Neural cell (in vitro differentiated cells): ENCODE data around the gene CHP1. TPM values are rescaled to one million over a fixed set of nuclear protein-coding genes. Genes with fewer than 3 reads are reported as not detected.
A peak's percentile ranks its signal among the peaks of the same experiment; 100 is the strongest.

Experiments used
- H2AFZ ChIP-seq: fragments of 200-600, 300-800 bp; sonication (generic), shearing (Covaris generic); 2 replicates; pipeline ENCODE4 v1.6.0; 2014; ENCODE audit warnings: low read depth, mild to moderate bottlenecking, antibody characterized with exemption, low read length, moderate library complexity
- H3F3A ChIP-seq: fragments of 200-600 bp; shearing (Covaris generic); 2 replicates; pipeline ENCODE4 v1.6.1; 2016; ENCODE audit warnings: mild to moderate bottlenecking, moderate library complexity, mixed read lengths, antibody characterized with exemption, low read length; ENCODE audit not compliant: insufficient read depth, poor library complexity, severe bottlenecking
- H3K27ac ChIP-seq: fragments of 200-600, 300-800 bp; sonication (generic), shearing (Covaris generic); 2 replicates; pipeline ENCODE4 v1.5.1; 2014; ENCODE audit warnings: mild to moderate bottlenecking, low read length, moderate library complexity
- H3K27me3 ChIP-seq: fragments of 300-800, 200-600 bp; sonication (generic), shearing (Covaris generic); 2 replicates; pipeline ENCODE4 v1.6.0; 2014; ENCODE audit warnings: mild to moderate bottlenecking, low read depth, low read length, moderate library complexity; ENCODE audit not compliant: insufficient read depth
- H3K36me3 ChIP-seq: fragments of 300-800, 200-600 bp; sonication (generic), shearing (Covaris generic); 2 replicates; pipeline ENCODE4 v1.5.1; 2014; ENCODE audit warnings: mild to moderate bottlenecking, antibody characterized with exemption, low read length, moderate library complexity; ENCODE audit not compliant: insufficient read depth
- H3K4me2 ChIP-seq: fragments of 300-800, 200-600 bp; sonication (generic), shearing (Covaris generic); 2 replicates; pipeline ENCODE4 v1.6.0; 2014; ENCODE audit warnings: mild to moderate bottlenecking, low read length
- H3K4me3 ChIP-seq: fragments of 300-800, 200-600 bp; sonication (generic), shearing (Covaris generic); 2 replicates; pipeline ENCODE4 v1.5.1; 2014; ENCODE audit warnings: mild to moderate bottlenecking, low read length, moderate library complexity
- H3K79me2 ChIP-seq: fragments of 200-600 bp; shearing (Covaris generic); replicated peaks from 2 replicates; pipeline ENCODE4 v1.6.0; 2014; ENCODE audit warnings: mild to moderate bottlenecking, low read length, moderate library complexity; ENCODE audit not compliant: insufficient read depth
- H3K9ac ChIP-seq: fragments of 300-800, 200-600 bp; sonication (generic), shearing (Covaris generic); 2 replicates; pipeline ENCODE4 v1.6.1; 2016; ENCODE audit warnings: mild to moderate bottlenecking, low read length, mixed read lengths
- H3K9me2 ChIP-seq: fragments of 200-600 bp; shearing (Covaris generic); 2 replicates; pipeline ENCODE4 v1.6.1; 2016; ENCODE audit warnings: mild to moderate bottlenecking, low read length, mixed read lengths; ENCODE audit not compliant: insufficient read depth
- H3K9me3 ChIP-seq: fragments of 200-600, 300-800 bp; sonication (generic), shearing (Covaris generic); 2 replicates; pipeline ENCODE4 v1.6.1; 2016; ENCODE audit warnings: mild to moderate bottlenecking, mixed run types, low read length, moderate library complexity, mixed read lengths
- H4K20me1 ChIP-seq: fragments of 200-600 bp; shearing (Covaris generic); 2 replicates; pipeline ENCODE4 v1.6.1; 2016; ENCODE audit warnings: mild to moderate bottlenecking, mixed run types; ENCODE audit not compliant: insufficient read depth
- EP300 ChIP-seq: fragments of 450-650 bp; conservative IDR thresholded peaks from 2 replicates; pipeline ENCODE4 v1.6.1; 2014; ENCODE audit warnings: antibody characterized with exemption, mild to moderate bottlenecking, moderate library complexity; ENCODE audit not compliant: poor library complexity, severe bottlenecking
- EZH2 ChIP-seq: fragments of 200-600, 300-800 bp; shearing (Covaris generic), sonication (generic); IDR thresholded peaks from 2 replicates; pipeline ENCODE4 v1.6.1; 2014; ENCODE audit warnings: antibody characterized with exemption, low read length, borderline replicate concordance, mild to moderate bottlenecking; ENCODE audit not compliant: insufficient read depth, poor library complexity, severe bottlenecking
- MXI1 ChIP-seq: fragments of 450-650 bp; conservative IDR thresholded peaks from 2 replicates; pipeline ENCODE4 v1.6.1; 2014; ENCODE audit warnings: antibody characterized with exemption, mild to moderate bottlenecking; ENCODE audit not compliant: poor library complexity, severe bottlenecking
- POLR2AphosphoS5 ChIP-seq: IDR thresholded peaks from 2 replicates; pipeline ENCODE4 v1.6.1; 2012
- RAD21 ChIP-seq: fragments of 450-650 bp; conservative IDR thresholded peaks from 2 replicates; pipeline ENCODE4 v1.6.1; 2014; ENCODE audit warnings: antibody characterized with exemption, mild to moderate bottlenecking, moderate library complexity
- REST ChIP-seq: IDR thresholded peaks from 2 replicates; pipeline ENCODE4 v1.6.1; 2012; ENCODE audit warnings: borderline replicate concordance
- SMC3 ChIP-seq: fragments of 450-650 bp; conservative IDR thresholded peaks from 2 replicates; pipeline ENCODE4 v1.6.1; 2014; ENCODE audit warnings: antibody characterized with exemption, mild to moderate bottlenecking, moderate library complexity; ENCODE audit not compliant: poor library complexity
- TAF1 ChIP-seq: IDR thresholded peaks from 2 replicates; pipeline ENCODE4 v1.6.1; 2012; ENCODE audit warnings: low read depth
- polyA plus RNA-seq: library from polyadenylated mRNA; depleted of rRNA; stranded (reverse); fragments of >200 nt; gene quantifications from 2 replicates; pipeline ENCODE4 v1.2.3, GENCODE V29; 2014
- TF ChIP-seq, protein P1 (sequence below): fragments of 450-650 bp; IDR thresholded peaks from 2 replicates; pipeline ENCODE4 v1.5.1; 2014; ENCODE audit warnings: antibody characterized with exemption, mild to moderate bottlenecking, moderate library complexity; ENCODE audit not compliant: poor library complexity, severe bottlenecking

CHP1 gene
- polyA plus RNA-seq, 1 donor from 2014 or later = 24.0 TPM

DNA sequence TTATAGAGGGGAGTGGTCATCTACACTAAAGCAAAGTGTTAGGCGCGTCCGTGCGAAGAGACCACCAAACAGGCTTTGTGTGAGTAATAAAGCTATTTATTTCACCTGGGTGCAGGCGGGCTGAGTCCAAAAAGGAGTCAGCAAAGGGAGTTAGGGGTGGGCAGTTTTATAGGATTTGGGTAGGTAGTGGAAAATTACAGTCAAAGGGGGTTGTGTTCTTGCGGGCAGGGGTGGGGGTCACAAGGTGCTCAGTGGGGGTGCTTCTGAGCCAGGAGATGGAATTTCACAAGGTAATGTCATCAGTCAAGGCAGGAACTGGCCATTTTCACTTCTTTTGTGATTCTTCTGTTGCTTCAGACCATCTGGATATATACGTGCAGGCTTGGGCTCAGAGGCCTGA lies 54.2 kb downstream of the CHP1 start:
- H3F3A ChIP-seq = peaks cover 2% of the 10 kb centered on the region
- H4K20me1 ChIP-seq = no peaks in the 10 kb centered on the region
- H2AFZ ChIP-seq = no peak overlapping the region
- H3K4me2 ChIP-seq = peak overlapping the region; percentile 72
- no peak overlapping the region for H3K27ac ChIP-seq
- H3K4me3 ChIP-seq = peak overlapping the region; percentile 86
- no peaks in the 10 kb centered on the region for H3K9me2 ChIP-seq
- H3K79me2 ChIP-seq = peaks cover 29% of the 10 kb centered on the region
- H3K9ac ChIP-seq = peak overlapping the region; percentile 93
- H3K36me3 ChIP-seq = peaks cover 8% of the 10 kb centered on the region
- TF ChIP-seq, protein P1, sequence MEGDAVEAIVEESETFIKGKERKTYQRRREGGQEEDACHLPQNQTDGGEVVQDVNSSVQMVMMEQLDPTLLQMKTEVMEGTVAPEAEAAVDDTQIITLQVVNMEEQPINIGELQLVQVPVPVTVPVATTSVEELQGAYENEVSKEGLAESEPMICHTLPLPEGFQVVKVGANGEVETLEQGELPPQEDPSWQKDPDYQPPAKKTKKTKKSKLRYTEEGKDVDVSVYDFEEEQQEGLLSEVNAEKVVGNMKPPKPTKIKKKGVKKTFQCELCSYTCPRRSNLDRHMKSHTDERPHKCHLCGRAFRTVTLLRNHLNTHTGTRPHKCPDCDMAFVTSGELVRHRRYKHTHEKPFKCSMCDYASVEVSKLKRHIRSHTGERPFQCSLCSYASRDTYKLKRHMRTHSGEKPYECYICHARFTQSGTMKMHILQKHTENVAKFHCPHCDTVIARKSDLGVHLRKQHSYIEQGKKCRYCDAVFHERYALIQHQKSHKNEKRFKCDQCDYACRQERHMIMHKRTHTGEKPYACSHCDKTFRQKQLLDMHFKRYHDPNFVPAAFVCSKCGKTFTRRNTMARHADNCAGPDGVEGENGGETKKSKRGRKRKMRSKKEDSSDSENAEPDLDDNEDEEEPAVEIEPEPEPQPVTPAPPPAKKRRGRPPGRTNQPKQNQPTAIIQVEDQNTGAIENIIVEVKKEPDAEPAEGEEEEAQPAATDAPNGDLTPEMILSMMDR = no peak
- TF ChIP-seq EP300 (no peak), POLR2AphosphoS5 (no peak), SMC3 (no peak), RAD21 (no peak), EZH2 (no peak), MXI1 (no peak), TAF1 (no peak), REST (no peak)
- H3K27me3 ChIP-seq = no peaks in the 10 kb centered on the region
- no peaks in the 10 kb centered on the region for H3K9me3 ChIP-seq

DNA sequence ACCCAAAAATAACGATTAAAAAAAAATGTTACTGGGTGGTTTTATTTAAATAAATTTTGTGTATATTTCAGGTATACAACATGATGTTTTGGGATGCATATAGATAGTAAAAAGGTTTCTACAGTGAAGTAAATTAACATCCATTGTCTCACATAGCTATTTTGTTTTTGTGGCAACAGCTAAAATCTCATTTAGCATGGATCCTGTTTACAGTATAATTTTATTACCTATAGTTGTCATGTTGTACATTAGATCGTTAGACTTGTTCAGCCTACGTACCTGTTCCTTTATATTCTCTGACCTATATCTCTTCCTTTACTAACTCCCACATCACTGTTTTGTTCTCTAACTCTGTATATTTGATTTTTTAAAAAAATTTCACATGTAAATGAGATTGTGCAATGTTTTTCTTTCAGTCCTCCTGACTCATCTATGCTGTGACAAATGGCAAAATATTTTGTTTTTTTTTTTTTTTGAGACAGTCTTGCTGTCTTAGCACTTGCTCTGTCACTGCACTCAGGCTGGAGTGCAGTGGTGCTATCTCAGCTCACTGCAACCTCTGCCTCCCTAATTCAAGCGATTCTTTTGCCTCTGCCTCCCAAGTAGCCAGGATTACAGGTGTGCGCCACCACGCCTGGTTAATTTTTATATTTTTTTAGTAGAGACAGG lies 55.7 kb downstream of the CHP1 start:
- Histone ChIP-seq H3K27me3 (no peaks in the 10 kb centered on the region), H3K27ac (no peak overlapping the region), H3K9me2 (no peaks in the 10 kb centered on the region), H3K9ac (no peak overlapping the region), H3K4me2 (no peak overlapping the region), H2AFZ (no peak overlapping the region), H3K36me3 (peaks cover 8% of the 10 kb centered on the region), H4K20me1 (no peaks in the 10 kb centered on the region), H3K4me3 (no peak overlapping the region), H3F3A (peaks cover 2% of the 10 kb centered on the region), H3K9me3 (no peaks in the 10 kb centered on the region), H3K79me2 (peaks cover 29% of the 10 kb centered on the region)
- TF ChIP-seq EZH2 (no peak), RAD21 (no peak)
- TF ChIP-seq, protein P1 = no peak
